ENCODE measurements around the gene C16orf89. TPM values are rescaled to one million over a fixed set of nuclear protein-coding genes. Genes with fewer than 3 reads are reported as not detected.
A peak's percentile ranks its signal among the peaks of the same experiment; 100 is the strongest.

C16orf89 gene
- total and polyA plus RNA-seq, 7 donors, result 2.5 to 15.7 (median 6.6) TPM

- Histone ChIP-seq H3K4me1 (no peaks in the 10 kb centered on the region), H3K4me3 (no peak overlapping the region), H3K9me3 (no peaks in the 10 kb centered on the region), H3K36me3 (peaks cover 0 to 26% (median 3%) of the 10 kb centered on the region in 4 donors), H3K27me3 (no peaks in the 10 kb centered on the region), H3K27ac (no peak overlapping the region)
- 91 to 92% methylated on average over 8 of the region's 8 CpGs for WGBS, 2 donors
- DNase-seq, result no peak
- no peak for TF ChIP-seq EP300 (IDR thresholded peaks at IDR 0.05)
- TF ChIP-seq POLR2AphosphoS5 (IDR thresholded peaks at IDR 0.05), result no peak
- TF ChIP-seq POLR2A (IDR thresholded peaks at IDR 0.05), result no peak
- TF ChIP-seq CTCF (IDR thresholded peaks at IDR 0.05), result no peak
- intact Hi-C loops (cut with DNase I), result no loop called here
These were observed 39.1 kb downstream of the C16orf89 start for GRCh38 chr16:5026664-5027063.

- intact Hi-C loops (cut with DNase I), result no loop called here
- DNase-seq, result no peak
These were observed 40.6 kb downstream of the C16orf89 start for GRCh38 chr16:5025171-5025632.

GRCh38 chr16:5024632-5025031 is 41.1 kb downstream of the C16orf89 start:
- 16 to 57% methylated on average over 4 of the region's 4 CpGs for WGBS, 2 donors
- Histone ChIP-seq H3K27ac (no peak overlapping the region), H3K9me3 (no peaks in the 10 kb centered on the region), H3K36me3 (peaks cover 0 to 22% (median 3%) of the 10 kb centered on the region in 4 donors), H3K27me3 (no peaks in the 10 kb centered on the region), H3K4me1 (no peaks in the 10 kb centered on the region), H3K4me3 (no peak overlapping the region)
- TF ChIP-seq POLR2A (IDR thresholded peaks at IDR 0.05) (no peak), CTCF (IDR thresholded peaks at IDR 0.05) (peak in 1 of 4 experiments; percentile 21)
- intact Hi-C loops (cut with DNase I), result no loop called here
- no peak for DNase-seq

More at GRCh38 chr16:5025171-5025632, 40.6 kb downstream of the C16orf89 start:
- H3K9me3 ChIP-seq, result no peaks in the 10 kb centered on the region
- no peak overlapping the region for H3K4me3 ChIP-seq
- no peaks in the 10 kb centered on the region for H3K4me1 ChIP-seq
- WGBS, 2 donors, result 31 to 59% methylated on average over 17 of the region's 17 CpGs
- no peak for TF ChIP-seq CTCF (IDR thresholded peaks at IDR 0.05)
- no peak for TF ChIP-seq EP300 (IDR thresholded peaks at IDR 0.05)
- no peak for TF ChIP-seq POLR2AphosphoS5 (IDR thresholded peaks at IDR 0.05)
- no peak for TF ChIP-seq POLR2A (IDR thresholded peaks at IDR 0.05)
- H3K27me3 ChIP-seq, result no peaks in the 10 kb centered on the region
- peaks cover 0 to 26% (median 3%) of the 10 kb centered on the region in 4 donors for H3K36me3 ChIP-seq
- no peak overlapping the region for H3K27ac ChIP-seq

- TF ChIP-seq POLR2AphosphoS5 (IDR thresholded peaks at IDR 0.05), result no peak
- no peak for TF ChIP-seq CTCF (IDR thresholded peaks at IDR 0.05)
- TF ChIP-seq POLR2A (IDR thresholded peaks at IDR 0.05), result no peak
- TF ChIP-seq EP300 (IDR thresholded peaks at IDR 0.05), result no peak
- Histone ChIP-seq H3K27me3 (no peaks in the 10 kb centered on the region), H3K36me3 (peaks cover 0 to 3% (median 1%) of the 10 kb centered on the region in 4 donors), H3K4me3 (no peak overlapping the region), H3K27ac (no peak overlapping the region), H3K4me1 (peaks cover 0 to 5% (median 0%) of the 10 kb centered on the region in 4 donors), H3K9me3 (no peaks in the 10 kb centered on the region)
- intact Hi-C loops (cut with DNase I), result no loop called here
- 90 to 91% methylated on average over 6 of the region's 6 CpGs for WGBS, 2 donors
- DNase-seq, result no peak
These were observed 43.2 kb downstream of the C16orf89 start for GRCh38 chr16:5022521-5022920.

- Histone ChIP-seq H3K36me3 (no peaks in the 10 kb centered on the region), H3K27me3 (no peaks in the 10 kb centered on the region), H3K4me1 (peaks cover 0 to 5% (median 0%) of the 10 kb centered on the region in 4 donors), H3K9me3 (no peaks in the 10 kb centered on the region), H3K27ac (no peak overlapping the region), H3K4me3 (no peak overlapping the region)
- 81% methylated on average over 15 of the region's 15 CpGs for WGBS, 2 donors
- no peak for DNase-seq
- TF ChIP-seq POLR2AphosphoS5 (IDR thresholded peaks at IDR 0.05), result no peak
- intact Hi-C loops (cut with DNase I), result no loop called here
These were observed 45.2 kb downstream of the C16orf89 start for GRCh38 chr16:5020551-5020950.
